A673 (cell line): ENCODE data around the gene PCP4L1. TPM values are rescaled to one million over a fixed set of nuclear protein-coding genes. Genes with fewer than 3 reads are reported as not detected.

Experiments
- BruUV-seq: library from RNA; stranded (reverse); fragments of 400-500 nt; replicated peaks from 2 replicates; lab custom pipeline; 2021; lab: Mats Ljungman, UMichigan
- CTCF ChIA-PET: fragments of 300-600 bp; sonication (Branson Sonifier 250); formaldehyde crosslinking; loops from one replicate; lab custom pipeline; 2022; ENCODE audit warnings: antibody characterized with exemption; lab: Charles Lee
- POLR2A ChIA-PET: fragments of 300-600 bp; sonication (Branson Sonifier 250); formaldehyde crosslinking; loops from one replicate; lab custom pipeline; 2022; ENCODE audit warnings: antibody characterized with exemption; ENCODE audit not compliant: low non-redundant PET; lab: Charles Lee
- DNase-seq: peaks from one replicate; pipeline ENCODE4 v3.0.0-alpha.2; 2015; ENCODE audit warnings: low spot score
- H3K27ac ChIP-seq: fragments of 200-600 bp; sonication (generic); 2 replicates; pipeline ENCODE4 v1.5.1; 2016; ENCODE audit warnings: mixed run types, low read depth, mild to moderate bottlenecking, mixed read lengths, antibody characterized with exemption, low read length; ENCODE audit not compliant: poor library complexity, severe bottlenecking
- H3K27me3 ChIP-seq: fragments of 200-600 bp; sonication (generic); replicated peaks from 2 replicates; pipeline ENCODE4 v1.6.1; 2017; ENCODE audit warnings: mixed run types, low read depth, mild to moderate bottlenecking, mixed read lengths, antibody characterized with exemption, low read length; ENCODE audit not compliant: insufficient read depth, poor library complexity
- H3K36me3 ChIP-seq: fragments of 200-600 bp; sonication (generic); 2 replicates; pipeline ENCODE4 v1.6.1; 2016; ENCODE audit warnings: mixed run types, mild to moderate bottlenecking, mixed read lengths, antibody characterized with exemption, low read length; ENCODE audit not compliant: insufficient read depth, poor library complexity, severe bottlenecking
- H3K4me1 ChIP-seq: fragments of 200-600 bp; sonication (generic); 2 replicates; pipeline ENCODE4 v1.6.1; 2017; ENCODE audit warnings: mixed run types, mild to moderate bottlenecking, mixed read lengths, antibody characterized with exemption, low read length; ENCODE audit not compliant: insufficient read depth, poor library complexity, severe bottlenecking
- H3K4me3 ChIP-seq: fragments of 200-600 bp; sonication (generic); 2 replicates; pipeline ENCODE4 v1.5.1; 2016; ENCODE audit warnings: low read depth, mixed run types, mild to moderate bottlenecking, mixed read lengths, low read length; ENCODE audit not compliant: poor library complexity, severe bottlenecking
- H3K9me3 ChIP-seq: fragments of 200-600 bp; sonication (generic); 2 replicates; pipeline ENCODE4 v1.6.1; 2016; ENCODE audit warnings: mixed run types, low read depth, mild to moderate bottlenecking, mixed read lengths, antibody characterized with exemption, low read length; ENCODE audit not compliant: poor library complexity, severe bottlenecking
- CTCF ChIP-seq: fragments of 300-800, 200-600 bp; sonication (generic); conservative IDR thresholded peaks from 2 replicates; pipeline ENCODE4 v1.5.1; 2017; ENCODE audit warnings: low read depth, mild to moderate bottlenecking, antibody characterized with exemption, low read length, moderate library complexity, mixed read lengths
- EZH2 ChIP-seq: fragments of 200-600 bp; sonication (generic); IDR thresholded peaks from 2 replicates; pipeline ENCODE4 v1.6.1; 2017; ENCODE audit warnings: borderline replicate concordance, low read depth, mild to moderate bottlenecking, mixed read lengths, antibody characterized with exemption, low read length; ENCODE audit not compliant: poor library complexity, severe bottlenecking
- intact Hi-C: fragments of 100-400 bp; cut with micrococcal nuclease; formaldehyde crosslinking; loops from one replicate; pipeline ENCODE4 v1.10.0; 2022; ENCODE audit not compliant: unreplicated experiment
- total RNA-seq: library from RNA; stranded (reverse); gene quantifications from 2 replicates; pipeline ENCODE4 v1.2.3, GENCODE V29; 2021

PCP4L1 gene
- total RNA-seq, 1 experiment from 2014 or later: not detected

- ChIA-PET POLR2A (no interaction called here), CTCF (interaction anchor here (0.6 kb wide), 1 partner anchor 15 kb away, joined by 5 read pairs; no protein-coding TSS in a partner anchor)
- no peak for DNase-seq
- BruUV-seq: no TSS peak
- H3K4me3 ChIP-seq: no peak overlapping the region
- no peaks in the 10 kb centered on the region for H3K27me3 ChIP-seq
- H3K36me3 ChIP-seq: no peaks in the 10 kb centered on the region
- no peak overlapping the region for H3K27ac ChIP-seq
- H3K9me3 ChIP-seq: no peaks in the 10 kb centered on the region
- intact Hi-C loops: no loop called here
- no peak for TF ChIP-seq EZH2
- TF ChIP-seq CTCF: no peak
- H3K4me1 ChIP-seq: no peaks in the 10 kb centered on the region
These were observed 38.9 kb downstream of the PCP4L1 start for GRCh38 chr1:161297415-161297814.

DNA sequence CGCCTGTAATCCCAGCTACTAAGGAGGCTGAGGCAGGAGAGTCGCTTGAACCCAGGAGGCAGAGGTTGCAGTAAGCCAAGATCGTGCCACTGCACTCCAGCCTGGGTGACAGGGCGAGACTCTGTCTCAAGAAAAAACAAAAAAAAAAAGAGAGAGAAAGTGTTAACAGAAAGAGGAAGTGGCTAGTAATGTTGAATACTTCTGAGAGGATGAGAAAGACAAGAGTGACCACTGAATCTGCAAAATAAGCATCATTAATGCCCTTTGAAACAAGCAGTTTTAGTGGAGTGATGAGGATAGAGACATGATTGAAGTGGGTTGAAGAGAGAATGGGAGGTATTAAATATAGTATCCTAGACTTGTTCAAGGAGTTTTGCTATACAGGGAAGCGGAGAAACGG, 39.6 kb downstream of the PCP4L1 start:
- no peaks in the 10 kb centered on the region for H3K36me3 ChIP-seq
- CTCF ChIA-PET: no interaction called here

DNA sequence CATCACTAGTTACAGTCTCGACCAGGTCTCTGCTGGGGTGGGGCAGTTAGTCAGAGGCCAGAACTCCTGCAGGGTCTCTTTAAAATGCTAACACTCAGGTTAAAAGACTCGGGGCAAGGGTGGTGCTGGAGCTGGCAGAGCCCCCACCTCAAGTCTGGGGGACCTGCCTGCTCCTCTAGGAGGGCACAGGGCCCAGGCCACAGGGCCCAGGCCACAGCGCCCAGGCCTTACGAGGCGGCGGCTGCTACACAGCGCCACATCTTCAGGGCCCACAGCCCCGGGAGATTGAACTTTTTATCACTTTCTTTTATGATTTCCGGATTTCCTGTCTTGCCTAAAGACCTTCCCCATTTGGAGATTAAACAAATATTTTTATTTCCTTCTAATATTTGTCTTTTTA, 40.8 kb downstream of the PCP4L1 start:
- H3K27ac ChIP-seq: peak overlapping the region; percentile 28
- intact Hi-C loops: no loop called here
- H3K27me3 ChIP-seq: no peaks in the 10 kb centered on the region
- H3K4me3 ChIP-seq: no peak overlapping the region
- TF ChIP-seq EZH2: no peak
- no peaks in the 10 kb centered on the region for H3K9me3 ChIP-seq
- no TSS peak for BruUV-seq
- DNase-seq: peak; percentile 26
- POLR2A ChIA-PET: no interaction called here
- H3K36me3 ChIP-seq: no peaks in the 10 kb centered on the region
- CTCF ChIA-PET: no interaction called here
- H3K4me1 ChIP-seq: no peaks in the 10 kb centered on the region

More for the DNA sequence above, 39.6 kb downstream of the PCP4L1 start:
- DNase-seq: no peak
- no peak overlapping the region for H3K27ac ChIP-seq
- intact Hi-C loops: no loop called here
- POLR2A ChIA-PET: no interaction called here
- no peaks in the 10 kb centered on the region for H3K27me3 ChIP-seq
- H3K9me3 ChIP-seq: no peaks in the 10 kb centered on the region
- no TSS peak for BruUV-seq
- TF ChIP-seq CTCF (no peak), EZH2 (no peak)
- no peaks in the 10 kb centered on the region for H3K4me1 ChIP-seq
- H3K4me3 ChIP-seq: no peak overlapping the region

- Histone ChIP-seq H3K36me3 (no peaks in the 10 kb centered on the region), H3K4me1 (peaks cover 5% of the 10 kb centered on the region), H3K9me3 (no peaks in the 10 kb centered on the region), H3K27ac (no peak overlapping the region), H3K27me3 (no peaks in the 10 kb centered on the region), H3K4me3 (no peak overlapping the region)
- no TSS peak for BruUV-seq
- ChIA-PET CTCF (no interaction called here), POLR2A (no interaction called here)
- TF ChIP-seq EZH2 (no peak), CTCF (no peak)
- no peak for DNase-seq
- intact Hi-C loops: no loop called here
These were observed 41.9 kb downstream of the PCP4L1 start for GRCh38 chr1:161300478-161300877.
